HG03135 (cell line): ENCODE results near the gene PNLIPRP1.

Source experiments
- ATAC-seq: cut with Tn5 transposase; IDR thresholded peaks from one replicate; pipeline ENCODE4 v1.9.1; 2021; ENCODE audit warnings: mild to moderate bottlenecking, moderate library complexity; ENCODE audit not compliant: unreplicated experiment

The PNLIPRP1 gene

DNA sequence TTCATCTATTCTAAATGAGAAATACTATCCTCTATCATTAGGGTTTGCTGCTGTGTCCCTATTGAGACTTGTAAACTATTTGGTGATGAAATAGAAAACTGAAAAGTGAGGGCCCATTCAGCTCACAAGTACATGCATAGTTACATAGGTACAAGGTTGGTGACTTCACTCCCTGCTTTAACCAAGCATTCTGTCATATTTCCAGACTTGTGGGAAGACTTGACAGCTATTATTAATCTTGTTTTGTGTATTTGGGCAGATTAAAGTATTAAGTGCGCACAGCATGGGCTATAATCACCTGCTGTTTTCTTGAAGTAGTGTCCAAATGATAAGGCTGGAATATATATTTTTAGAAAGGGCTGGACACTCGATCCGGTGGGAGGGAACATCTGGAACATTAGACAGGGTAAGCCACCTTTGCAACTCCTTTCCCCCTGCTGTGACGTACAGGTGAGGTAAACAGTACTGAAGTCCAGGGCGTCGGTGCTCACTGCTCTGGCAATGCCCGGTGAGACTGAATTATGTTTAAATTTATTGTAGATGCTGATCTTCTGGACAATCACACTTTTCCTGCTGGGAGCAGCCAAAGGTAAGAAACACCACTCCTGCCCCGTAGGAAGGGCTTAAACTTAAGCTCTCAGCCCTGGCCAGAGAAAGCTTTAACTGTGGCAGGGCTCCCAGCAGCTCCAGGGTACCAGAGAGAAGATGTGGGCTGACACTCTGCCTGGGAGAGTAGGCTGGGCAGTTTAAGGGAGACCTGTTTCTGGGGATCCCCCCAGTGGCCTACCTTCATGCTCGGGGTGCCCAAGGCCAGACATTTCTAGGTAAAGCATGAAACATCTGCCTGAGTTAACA, at the start of gene PNLIPRP1:
PNLIPRP1 (plus strand) TSS at position 370 of the 855 bp plus-strand sequence; CDS start at position 541, 171 bp downstream.
- no peak for ATAC-seq

DNA sequence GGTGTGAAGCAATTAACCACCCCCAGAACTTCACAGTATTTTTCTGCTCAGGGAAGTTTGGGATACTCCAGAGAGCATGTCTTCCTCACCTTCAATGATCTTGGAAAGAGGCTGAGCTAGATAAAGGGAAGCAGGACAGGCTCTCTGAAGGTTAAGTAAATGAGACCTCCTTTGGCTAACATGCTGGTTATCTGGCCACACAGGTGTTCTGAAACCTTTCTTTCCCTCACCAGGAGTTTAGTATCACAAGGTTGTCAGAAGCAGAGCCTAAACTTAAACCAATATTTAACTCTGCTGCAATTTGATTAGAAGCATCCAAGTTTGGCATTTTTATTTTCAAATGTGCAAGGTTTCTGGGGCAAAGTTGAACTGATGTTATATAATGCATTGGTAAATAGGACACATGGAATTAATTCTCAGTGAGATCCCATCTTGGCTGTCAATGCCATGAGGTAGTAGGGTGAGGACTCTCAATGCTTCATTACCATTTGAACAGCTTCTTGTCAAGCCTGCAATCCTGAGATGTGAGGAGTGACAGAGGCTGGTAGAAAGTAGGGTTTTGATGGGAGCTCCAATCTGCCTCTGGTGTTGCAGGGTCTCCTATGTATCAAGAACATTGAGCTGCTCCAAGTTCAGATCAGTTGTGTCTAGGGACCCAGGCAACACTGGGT, 48.6 kb upstream of the PNLIPRP1 start:
- no peak for ATAC-seq

DNA sequence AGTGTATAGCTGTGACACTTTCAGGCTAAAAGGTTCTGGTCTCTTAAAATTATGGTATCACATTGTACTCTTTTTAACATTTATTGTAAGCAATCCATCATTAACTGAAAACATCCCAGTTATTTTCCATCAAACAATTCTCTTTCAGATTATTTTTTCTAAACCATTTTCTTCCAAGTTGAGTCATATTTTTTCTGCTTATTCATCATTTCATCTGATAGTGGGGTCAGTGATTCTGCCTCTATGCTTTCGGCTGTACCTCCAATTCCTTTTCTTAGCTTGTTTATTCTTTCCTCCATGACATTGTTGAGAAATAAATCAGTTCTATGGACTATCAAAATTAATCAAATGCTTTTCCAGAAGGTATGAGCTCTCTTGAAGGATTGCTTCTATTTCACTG, 45.6 kb upstream of the PNLIPRP1 start:
- ATAC-seq = no peak

DNA sequence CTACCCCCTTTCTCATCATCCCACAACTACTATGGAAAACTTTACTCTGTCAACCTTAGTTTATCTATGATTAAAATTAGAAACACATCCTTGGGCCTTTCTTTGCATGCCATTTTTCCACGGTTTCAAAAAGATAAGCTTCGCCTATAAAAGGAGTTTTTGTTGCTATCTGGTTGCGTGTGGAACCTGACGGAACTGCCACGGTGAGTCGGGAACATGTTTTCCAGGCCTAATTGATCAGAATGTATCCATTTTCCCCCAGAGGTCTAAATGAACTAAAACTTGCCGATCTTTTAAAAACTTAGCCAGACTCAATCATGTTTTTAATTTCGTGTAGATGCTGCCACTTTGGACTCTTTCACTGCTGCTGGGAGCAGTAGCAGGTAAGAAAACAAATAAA, 45.0 kb upstream of the PNLIPRP1 start, which contains the start of gene PNLIP:
PNLIP (plus strand) TSS at position 176 of the 400 bp plus-strand sequence; CDS start at position 338, 162 bp downstream.
- ATAC-seq = no peak

DNA sequence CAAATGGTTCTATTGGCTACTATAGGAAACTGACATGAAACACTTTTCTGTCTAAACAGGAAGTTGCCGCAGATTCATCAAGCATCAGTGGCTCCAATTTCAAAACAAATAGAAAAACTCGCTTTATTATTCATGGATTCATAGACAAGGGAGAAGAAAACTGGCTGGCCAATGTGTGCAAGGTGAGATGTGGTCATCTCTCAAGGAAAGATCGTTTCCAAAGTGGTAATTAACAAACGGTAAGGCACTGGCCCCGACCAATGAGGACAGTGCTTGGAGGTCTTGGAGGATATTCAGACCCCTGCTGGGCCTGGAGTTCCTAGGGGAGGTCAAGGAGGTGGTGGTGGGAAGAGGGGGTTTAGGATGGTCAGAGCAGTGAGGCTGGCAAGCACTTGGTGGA, 42.5 kb upstream of the PNLIPRP1 start:
- ATAC-seq = no peak

DNA sequence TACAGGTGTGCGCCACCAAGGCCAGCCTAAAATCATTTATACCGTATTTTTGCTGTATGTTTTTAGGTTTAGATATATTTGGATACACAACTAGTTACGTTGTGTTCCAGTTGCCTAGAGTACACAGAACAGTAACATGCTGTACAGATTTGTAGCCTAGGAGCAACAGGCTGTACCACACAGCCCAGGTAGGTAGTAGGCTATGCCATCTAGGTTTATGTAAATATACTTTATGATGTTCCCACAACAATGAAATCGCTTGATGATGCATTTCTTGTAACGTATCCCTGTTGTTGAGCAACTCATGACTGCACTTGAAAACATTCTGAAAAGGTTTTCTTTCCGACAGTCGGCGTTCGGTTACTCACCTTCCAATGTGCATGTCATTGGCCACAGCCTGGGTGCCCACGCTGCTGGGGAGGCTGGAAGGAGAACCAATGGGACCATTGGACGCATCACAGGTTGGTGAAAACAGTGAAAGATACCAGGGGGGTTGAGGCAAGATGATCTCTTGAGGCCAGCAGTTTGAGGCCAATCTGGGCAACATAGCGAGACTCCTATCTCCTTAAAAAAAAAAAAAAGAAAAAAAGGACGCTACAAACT, 37.3 kb upstream of the PNLIPRP1 start:
- no peak for ATAC-seq

DNA sequence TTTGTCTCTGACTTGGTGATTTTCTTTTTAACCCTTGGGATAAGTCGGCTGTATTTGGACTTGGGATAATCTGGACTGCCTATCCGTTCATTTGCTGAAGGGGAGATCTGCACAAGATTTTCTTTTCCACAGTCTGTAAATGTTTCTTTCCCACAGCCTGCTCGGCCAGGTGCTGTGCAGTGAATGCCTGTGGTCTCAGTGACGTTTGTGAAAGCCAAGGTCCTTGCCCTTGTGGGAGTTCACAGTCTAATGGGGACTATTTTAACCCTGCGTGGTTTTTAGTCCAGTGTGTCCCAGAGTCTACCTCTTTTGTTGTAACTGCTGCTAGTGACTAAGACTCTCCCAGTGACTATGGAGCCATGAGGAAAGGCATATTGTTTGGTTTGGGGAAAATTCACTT, 36.1 kb upstream of the PNLIPRP1 start:
- ATAC-seq = no peak

DNA sequence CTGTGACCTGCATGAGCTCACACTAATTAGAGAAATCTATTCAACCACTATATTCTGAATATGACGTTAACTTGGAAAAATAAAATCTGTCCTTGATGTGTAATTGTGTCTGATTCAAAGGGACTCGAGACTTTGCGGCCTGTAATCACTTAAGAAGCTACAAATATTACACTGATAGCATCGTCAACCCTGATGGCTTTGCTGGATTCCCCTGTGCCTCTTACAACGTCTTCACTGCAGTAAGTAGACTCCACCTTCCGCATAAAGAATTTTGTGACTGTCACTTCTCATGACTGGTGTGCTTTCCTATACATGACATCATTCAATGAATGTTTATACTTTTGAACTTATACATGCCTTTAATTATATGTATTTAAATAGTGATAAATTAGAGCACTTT, 34.9 kb upstream of the PNLIPRP1 start:
- ATAC-seq = no peak

DNA sequence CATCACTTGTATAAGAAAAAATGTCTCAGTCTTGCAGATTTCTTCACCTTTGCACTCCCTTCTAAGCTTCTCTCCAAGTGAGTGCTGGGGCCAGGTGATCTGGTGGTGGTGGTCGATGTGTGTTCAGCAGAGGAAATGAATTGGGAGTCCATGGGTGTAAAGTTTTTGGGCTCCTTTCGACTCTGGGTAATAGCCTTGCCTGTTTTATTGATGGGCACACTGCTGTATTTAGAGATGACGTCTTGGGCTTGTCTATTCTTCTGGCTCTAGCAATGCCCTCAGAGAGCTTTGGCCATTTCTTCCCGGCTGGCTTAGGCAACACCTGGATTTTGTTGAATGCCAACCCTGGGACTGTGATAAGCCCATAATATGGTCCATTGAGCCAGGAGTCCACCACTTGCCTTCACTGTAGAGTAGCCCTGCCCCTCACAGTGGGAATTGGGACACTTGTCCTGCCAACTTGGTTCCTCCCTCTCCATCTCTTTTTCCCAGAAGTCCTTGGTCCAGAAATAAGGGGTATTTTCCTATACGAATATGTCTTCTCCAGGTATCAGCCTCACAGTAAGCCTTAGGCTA, 33.4 kb upstream of the PNLIPRP1 start:
- ATAC-seq = no peak

DNA sequence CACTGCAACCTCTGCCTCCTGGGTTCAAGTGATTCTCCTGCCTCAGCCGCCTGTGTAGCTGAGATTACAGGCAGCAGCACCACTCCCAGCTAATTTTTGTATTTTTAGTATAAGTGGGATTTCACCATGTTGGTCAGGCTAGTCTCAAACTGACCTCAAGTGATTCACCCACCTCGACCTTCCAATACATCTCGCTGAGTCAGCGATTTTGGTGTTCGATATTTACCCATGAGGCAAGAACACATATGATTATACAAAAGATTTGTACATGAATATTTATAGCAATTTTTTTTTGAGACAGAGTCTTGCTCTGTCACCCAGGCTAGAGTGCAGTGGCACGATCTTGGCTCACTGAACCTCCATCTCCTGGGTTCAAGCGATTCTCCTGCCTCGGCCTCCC, 25.2 kb upstream of the PNLIPRP1 start:
- ATAC-seq = no peak

DNA sequence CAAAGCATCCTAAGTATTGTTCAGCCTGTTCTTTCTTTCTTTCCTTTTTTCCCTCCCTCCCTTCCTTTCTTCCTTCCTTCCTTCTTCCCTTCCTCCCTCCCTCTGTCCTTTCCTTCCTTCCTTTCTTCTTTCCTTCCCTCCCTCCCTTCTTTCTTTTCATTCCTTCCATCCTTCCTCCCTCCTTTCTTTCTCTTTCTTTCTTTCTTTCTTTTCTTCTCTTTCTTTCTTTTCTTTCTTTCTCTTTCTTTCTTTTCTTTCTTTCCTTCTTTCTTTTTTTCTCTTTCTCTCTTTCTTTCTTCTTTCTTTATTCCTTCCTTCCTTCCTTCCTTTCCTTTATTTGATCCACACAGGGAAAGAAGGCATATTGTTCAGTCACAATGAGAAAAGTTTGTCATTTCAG, 23.8 kb upstream of the PNLIPRP1 start:
- ATAC-seq = no peak

DNA sequence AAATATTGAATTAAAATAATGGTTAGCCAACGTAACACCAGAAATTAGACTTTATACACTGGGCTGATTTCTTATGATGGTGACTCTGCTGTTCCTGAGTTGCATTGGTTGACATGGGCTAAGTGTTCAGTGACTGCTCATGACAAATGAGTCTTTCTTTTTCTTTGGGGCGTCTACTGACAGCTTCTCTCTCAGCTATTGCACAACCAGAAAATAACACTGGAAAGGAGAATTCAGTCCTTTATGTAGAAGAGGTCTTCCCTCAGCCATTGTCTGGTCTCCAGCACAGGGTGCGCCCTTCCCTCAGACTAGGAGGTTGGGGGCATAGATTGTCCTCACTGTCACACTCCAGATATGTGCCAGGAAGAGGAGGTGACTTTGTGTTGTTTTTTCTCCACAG, 23.4 kb upstream of the PNLIPRP1 start:
- ATAC-seq = no peak

DNA sequence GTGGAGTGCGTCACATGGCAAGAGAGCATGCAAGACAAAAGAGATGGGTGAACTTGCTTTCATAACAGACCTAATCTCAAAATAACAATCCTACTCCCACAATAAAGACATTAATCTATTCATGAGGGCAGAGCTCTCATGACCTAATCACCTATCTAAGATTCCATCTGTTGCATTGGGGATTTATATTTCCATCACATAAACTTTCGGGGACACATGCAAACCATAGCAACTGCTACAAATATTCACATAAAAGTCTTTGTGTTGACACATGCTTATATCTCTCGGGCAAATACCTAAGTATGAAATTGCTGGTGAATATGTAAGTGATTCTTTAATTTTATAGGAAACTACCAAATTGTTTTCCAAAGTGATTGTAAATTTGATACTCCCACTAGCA, 16.0 kb upstream of the PNLIPRP1 start:
- no peak for ATAC-seq

DNA sequence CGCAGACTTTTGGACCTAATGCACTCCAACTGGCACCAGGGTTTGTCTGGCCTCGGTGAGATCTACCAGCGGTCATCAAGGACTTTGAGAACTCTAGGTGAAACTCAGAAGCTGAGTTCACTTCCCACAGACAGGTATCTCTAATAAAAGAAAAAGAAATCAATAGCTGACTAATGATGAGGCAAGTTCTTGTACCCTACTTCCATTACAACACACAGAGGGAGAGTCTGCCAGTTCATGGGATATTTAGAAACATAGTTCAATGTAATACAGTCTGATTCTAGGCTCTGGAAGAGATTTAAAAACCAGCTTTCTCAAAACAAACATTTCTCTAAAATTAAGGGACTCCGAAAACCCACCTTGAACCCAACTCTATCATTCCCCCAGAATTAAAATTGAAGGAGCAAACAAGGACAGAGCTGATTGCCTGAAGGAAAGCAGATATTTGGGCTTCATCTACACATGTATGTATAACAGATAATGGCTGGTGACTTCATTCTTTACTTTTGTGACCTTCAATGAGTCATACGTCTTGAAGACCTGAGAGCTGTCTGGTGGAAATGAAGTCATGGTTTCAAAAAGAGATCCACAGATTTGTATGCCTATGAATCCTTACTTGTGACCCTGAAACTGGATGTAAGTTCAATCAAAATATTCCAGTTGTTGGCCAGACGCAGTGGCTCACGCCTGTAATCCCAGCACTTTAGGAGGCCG, 2.7 kb upstream of the PNLIPRP1 start:
- ATAC-seq = no peak

DNA sequence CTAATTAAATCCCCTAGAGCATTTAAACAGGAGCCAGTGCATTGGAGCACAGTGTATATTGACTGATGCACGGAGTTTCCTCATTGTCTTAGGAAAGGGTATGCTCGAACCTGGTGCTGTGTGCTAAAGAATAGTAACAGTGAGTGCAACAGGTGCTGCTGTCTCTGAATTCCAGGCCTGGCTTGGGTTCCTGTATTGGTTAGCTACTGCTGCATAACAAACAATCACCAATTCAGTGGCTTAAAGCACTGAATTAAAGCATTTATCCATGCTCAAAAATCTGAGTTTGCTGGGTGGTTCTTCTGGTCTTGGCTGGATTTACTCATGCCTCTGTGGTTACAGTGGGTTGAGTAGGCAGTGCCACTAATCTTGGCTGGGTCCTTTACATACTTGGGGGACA, 1.8 kb upstream of the PNLIPRP1 start:
- no peak for ATAC-seq

DNA sequence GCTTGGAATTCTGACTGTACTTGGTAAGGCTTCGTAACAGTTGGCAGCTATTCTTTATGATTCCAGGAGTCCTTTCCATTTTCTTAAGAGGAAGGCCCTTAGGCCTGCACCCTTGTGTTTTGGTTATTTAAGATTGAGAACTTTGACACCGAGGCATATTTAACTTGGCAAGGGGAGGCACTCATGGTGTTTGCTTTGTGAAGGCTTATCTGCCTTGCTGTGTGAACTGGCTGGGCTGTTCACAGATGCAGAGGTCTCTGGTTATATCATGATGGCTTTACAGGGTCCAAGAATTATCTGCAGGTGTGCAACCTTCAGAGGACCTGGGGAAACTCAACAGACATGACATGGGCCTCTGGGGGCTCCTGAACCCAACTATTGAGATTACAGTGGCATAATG, 833 bp upstream of the PNLIPRP1 start:
- ATAC-seq = no peak

DNA sequence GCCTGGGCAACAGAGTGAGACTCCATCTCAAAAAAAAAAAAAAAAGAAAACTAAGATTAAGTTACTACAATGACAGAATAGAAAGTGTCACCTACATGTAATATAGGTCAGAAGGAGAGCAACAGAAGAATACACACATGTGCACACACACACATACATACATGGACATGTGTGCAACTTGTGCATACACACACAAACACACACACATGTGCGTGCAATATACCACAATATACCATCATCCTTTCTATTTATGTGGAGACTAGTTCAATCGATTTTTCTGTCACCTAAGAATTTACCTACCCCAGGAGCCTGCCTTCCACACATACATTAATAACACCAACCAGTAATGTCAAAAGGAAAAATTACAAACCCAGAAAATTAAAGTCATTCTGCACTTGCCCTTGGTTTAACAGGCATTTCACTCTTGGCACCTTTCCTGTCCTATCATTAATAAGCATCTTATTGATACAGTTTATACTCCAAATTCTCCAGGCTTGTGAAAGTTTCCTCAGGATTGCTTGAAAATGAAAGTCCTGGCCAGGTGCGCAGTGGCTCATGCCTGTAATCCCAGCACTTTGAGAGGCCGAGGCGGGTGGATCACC, 2.5 kb downstream of the PNLIPRP1 start:
- ATAC-seq = no peak

DNA sequence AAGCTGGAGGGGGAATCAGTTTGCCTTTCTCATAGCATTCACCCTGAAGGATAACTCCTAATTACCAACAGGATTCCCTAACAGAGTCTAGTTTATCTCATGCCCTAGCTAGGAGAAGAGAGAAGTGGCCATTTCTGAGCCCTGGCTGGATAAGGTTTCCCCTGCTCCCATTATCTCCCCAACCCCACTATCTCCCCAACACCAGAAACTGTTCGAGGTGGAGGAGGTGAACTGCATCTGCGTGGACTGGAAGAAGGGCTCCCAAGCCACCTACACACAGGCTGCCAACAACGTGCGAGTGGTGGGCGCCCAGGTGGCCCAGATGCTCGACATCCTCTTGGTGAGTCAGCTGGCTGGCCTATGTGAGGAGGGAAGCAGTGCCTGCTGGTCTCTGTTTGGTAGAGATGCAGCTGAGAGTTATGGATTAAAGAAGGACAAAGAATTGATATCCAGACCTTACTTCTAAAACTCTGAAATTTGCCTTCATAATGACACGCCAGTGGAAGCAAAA, 3.8 kb downstream of the PNLIPRP1 start:
- no peak for ATAC-seq

DNA sequence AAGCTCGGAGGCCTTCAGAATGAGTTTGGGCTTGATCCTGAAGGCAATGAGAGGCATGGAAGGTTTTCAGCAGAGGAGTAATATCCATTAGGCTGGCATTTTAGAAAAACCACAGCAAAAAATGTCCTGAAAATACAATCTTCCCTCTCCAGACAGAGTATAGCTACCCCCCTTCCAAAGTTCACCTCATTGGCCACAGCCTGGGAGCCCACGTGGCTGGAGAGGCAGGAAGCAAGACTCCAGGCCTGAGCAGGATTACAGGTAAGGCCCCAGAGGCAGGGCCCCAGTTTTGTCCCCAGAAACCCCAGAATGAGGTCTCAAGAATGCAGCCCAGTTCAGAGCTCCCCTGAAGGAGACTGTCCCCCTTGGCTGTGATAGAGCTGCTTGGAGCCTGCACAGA, 5.3 kb downstream of the PNLIPRP1 start:
- ATAC-seq = no peak

DNA sequence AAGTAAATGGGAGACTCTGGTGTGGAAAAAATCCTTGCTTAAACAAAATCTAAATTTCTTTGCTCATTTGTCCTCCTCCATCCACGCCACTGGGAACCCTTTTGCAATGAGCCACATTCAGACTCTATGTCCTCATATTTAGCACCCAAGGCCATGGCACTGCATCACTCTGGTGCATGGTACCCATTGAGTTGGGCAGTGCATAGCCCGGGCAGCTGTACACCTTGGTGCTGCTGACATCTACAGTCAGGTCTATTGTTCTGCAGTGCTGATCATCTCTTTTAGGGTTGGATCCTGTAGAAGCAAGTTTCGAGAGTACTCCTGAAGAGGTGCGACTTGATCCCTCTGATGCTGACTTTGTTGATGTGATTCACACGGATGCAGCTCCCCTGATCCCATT, 6.8 kb downstream of the PNLIPRP1 start:
- no peak for ATAC-seq
